Measurements from ENCODE around the gene NUTF2.

DNA sequence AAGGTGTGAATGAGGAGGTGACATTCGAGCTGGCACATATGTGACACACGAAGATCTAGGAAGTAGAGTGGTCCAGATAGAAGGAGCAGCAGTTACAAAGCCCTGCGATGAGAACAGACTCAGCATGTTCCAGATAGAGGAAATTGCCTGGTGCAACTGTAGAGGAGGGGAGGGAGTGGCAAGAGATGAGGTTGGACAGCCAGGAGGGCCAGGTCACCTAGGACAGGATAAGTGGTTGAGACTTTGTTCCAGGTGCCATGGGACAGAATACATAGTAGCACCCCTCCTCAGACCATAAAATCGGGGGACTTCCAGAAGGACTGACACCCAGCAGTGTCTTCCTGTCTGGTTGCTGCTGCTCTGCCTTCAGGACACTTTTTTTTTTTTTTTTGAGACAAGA lies 11.8 kb downstream of the NUTF2 start:
- TF ChIP-seq POLR2A (IDR thresholded peaks at IDR 0.05): no peak
- TF ChIP-seq, protein P1, sequence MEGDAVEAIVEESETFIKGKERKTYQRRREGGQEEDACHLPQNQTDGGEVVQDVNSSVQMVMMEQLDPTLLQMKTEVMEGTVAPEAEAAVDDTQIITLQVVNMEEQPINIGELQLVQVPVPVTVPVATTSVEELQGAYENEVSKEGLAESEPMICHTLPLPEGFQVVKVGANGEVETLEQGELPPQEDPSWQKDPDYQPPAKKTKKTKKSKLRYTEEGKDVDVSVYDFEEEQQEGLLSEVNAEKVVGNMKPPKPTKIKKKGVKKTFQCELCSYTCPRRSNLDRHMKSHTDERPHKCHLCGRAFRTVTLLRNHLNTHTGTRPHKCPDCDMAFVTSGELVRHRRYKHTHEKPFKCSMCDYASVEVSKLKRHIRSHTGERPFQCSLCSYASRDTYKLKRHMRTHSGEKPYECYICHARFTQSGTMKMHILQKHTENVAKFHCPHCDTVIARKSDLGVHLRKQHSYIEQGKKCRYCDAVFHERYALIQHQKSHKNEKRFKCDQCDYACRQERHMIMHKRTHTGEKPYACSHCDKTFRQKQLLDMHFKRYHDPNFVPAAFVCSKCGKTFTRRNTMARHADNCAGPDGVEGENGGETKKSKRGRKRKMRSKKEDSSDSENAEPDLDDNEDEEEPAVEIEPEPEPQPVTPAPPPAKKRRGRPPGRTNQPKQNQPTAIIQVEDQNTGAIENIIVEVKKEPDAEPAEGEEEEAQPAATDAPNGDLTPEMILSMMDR (IDR thresholded peaks at IDR 0.05): no peak

Data from Peyer's patch (tissue), 4 donors.